A549 (cell line): Measurements from ENCODE around the gene SLC22A9. TPM values are rescaled to one million over a fixed set of nuclear protein-coding genes. Genes with fewer than 3 reads are reported as not detected.
A peak's percentile ranks its signal among the peaks of the same experiment; 100 is the strongest.

Experiments
- ATAC-seq, 2 experiments: fragments of 200-7000 bp in 1 of 2; fragments of >200 bp in 1 of 2; cut with Nextera tagmentation in 1 of 2; cut with Tn5 transposase in 1 of 2; 3 replicates each; pipeline versions ENCODE4 v1.8.0 to v1.9.1; 2018 to 2020; ENCODE audit warnings: mild to moderate bottlenecking in 1 of 2, moderate library complexity in 1 of 2
- CTCF ChIA-PET: fragments of 300-600 bp; sonication (Branson Sonifier 250); formaldehyde crosslinking; extraction: SDS; loops from one replicate; lab custom pipeline; 2021; ENCODE audit warnings: antibody characterized with exemption, inconsistent platforms; lab: Yijun Ruan, JAX
- POLR2A ChIA-PET: fragments of 350-600 bp; formaldehyde crosslinking; extraction: SDS; loops from one replicate; lab custom pipeline; 2021; ENCODE audit warnings: antibody characterized with exemption, inconsistent platforms; lab: Yijun Ruan, JAX
- DNase-seq, 2 experiments: peaks; one replicate each; pipeline versions ENCODE4 v3.0.0 to v3.0.0-alpha.2; 2011 to 2016; ENCODE audit warnings: low read depth in 1 of 2, low spot score in 1 of 2
- FAIRE-seq: peaks from 2 replicates; lab custom pipeline; 2011; peaks lifted over from hg19 to GRCh38; lab: Jason Lieb, UNC
- H3K27ac ChIP-seq, 2 experiments: fragments of >200 bp; sonication (Bioruptor Twin); formaldehyde crosslinking; 3 replicates each; pipeline ENCODE4 v1.5.1; 2016 to 2017
- H3K4me1 ChIP-seq: fragments of >200 bp; sonication (Bioruptor Twin); formaldehyde crosslinking; 3 replicates; pipeline ENCODE4 v1.6.1; 2016
- H3K4me2 ChIP-seq: fragments of >200 bp; sonication (Bioruptor Twin); formaldehyde crosslinking; 3 replicates; pipeline ENCODE4 v1.6.1; 2016
- H3K4me3 ChIP-seq: fragments of >200 bp; sonication (Bioruptor Twin); formaldehyde crosslinking; 3 replicates; pipeline ENCODE4 v1.5.1; 2016
- H3K9me3 ChIP-seq: fragments of >200 bp; sonication (Bioruptor Twin); formaldehyde crosslinking; 3 replicates; pipeline ENCODE4 v1.6.1; 2016
- BCL3 ChIP-seq: fragments of >200 bp; sonication (Bioruptor Twin); formaldehyde crosslinking; IDR thresholded peaks from 3 replicates; pipeline ENCODE4 v1.6.1; 2016
- CBX2 ChIP-seq: fragments of 200-600 bp; sonication (generic); IDR thresholded peaks from 2 replicates; pipeline ENCODE4 v1.6.1; 2016; ENCODE audit warnings: low read depth, mild to moderate bottlenecking, borderline replicate concordance
- CHD4 ChIP-seq: fragments of 200-600 bp; sonication (generic); IDR thresholded peaks from 2 replicates; pipeline ENCODE4 v1.6.1; 2016; ENCODE audit warnings: antibody characterized with exemption, mild to moderate bottlenecking, borderline replicate concordance
- E2F6 ChIP-seq: IDR thresholded peaks from 2 replicates; pipeline ENCODE4 v1.6.1; 2012; ENCODE audit warnings: low read depth, borderline replicate concordance
- ELK1 ChIP-seq: fragments of 150-350 bp; IDR thresholded peaks from 2 replicates; pipeline ENCODE4 v1.6.1; 2014; ENCODE audit warnings: low read depth, mild to moderate bottlenecking, low read length
- EP300 ChIP-seq, 2 experiments: fragments of >200 bp; sonication (Bioruptor Twin); formaldehyde crosslinking; IDR thresholded peaks; 2 replicates in 1 of 2; 3 replicates in 1 of 2; pipeline ENCODE4 v1.6.1; 2016 to 2017
- FOXS1 ChIP-seq: fragments of 250-450 bp; sonication (Bioruptor Pico); IDR thresholded peaks from 2 replicates; pipeline ENCODE4 v1.5.0; 2020; ENCODE audit warnings: mild to moderate bottlenecking, moderate library complexity
- GATA3 ChIP-seq: IDR thresholded peaks from 2 replicates; pipeline ENCODE4 v1.6.1; 2012; ENCODE audit warnings: borderline replicate concordance
- HDAC2 ChIP-seq: fragments of 200-600 bp; sonication (generic); IDR thresholded peaks from 2 replicates; pipeline ENCODE4 v1.6.1; 2016
- HES2 ChIP-seq: fragments of >200 bp; sonication (Bioruptor Twin); formaldehyde crosslinking; IDR thresholded peaks from 2 replicates; pipeline ENCODE4 v1.6.1; 2016
- HMGXB4 ChIP-seq: fragments of 250-450 bp; sonication (Bioruptor Pico); IDR thresholded peaks from 2 replicates; pipeline ENCODE4 v1.5.0; 2021; ENCODE audit warnings: mild to moderate bottlenecking, moderate library complexity, borderline replicate concordance
- HOXA7 ChIP-seq: fragments of 250-450 bp; sonication (Bioruptor Pico); IDR thresholded peaks from 2 replicates; pipeline ENCODE4 v1.5.0; 2020; ENCODE audit warnings: mild to moderate bottlenecking, moderate library complexity
- JUN ChIP-seq, 2 experiments: fragments of >200 bp; sonication (Bioruptor Twin); formaldehyde crosslinking; IDR thresholded peaks; 2 replicates in 1 of 2; 3 replicates in 1 of 2; pipeline ENCODE4 v1.6.1; 2016 to 2017
- KDM1A ChIP-seq: fragments of 200-600 bp; sonication (generic); IDR thresholded peaks from 2 replicates; pipeline ENCODE4 v1.6.1; 2016; ENCODE audit warnings: low read depth, mild to moderate bottlenecking
- KDM5A ChIP-seq: fragments of 200-600 bp; sonication (generic); IDR thresholded peaks from 2 replicates; pipeline ENCODE4 v1.6.1; 2016; ENCODE audit warnings: antibody characterized with exemption, mild to moderate bottlenecking
- NFE2L2 ChIP-seq: fragments of 150-350 bp; conservative IDR thresholded peaks from 2 replicates; pipeline ENCODE4 v1.6.1; 2014; ENCODE audit warnings: low read length
- NPAS2 ChIP-seq: fragments of 250-450 bp; sonication (Bioruptor Pico); IDR thresholded peaks from 2 replicates; pipeline ENCODE4 v1.8.0; 2022; ENCODE audit warnings: mild to moderate bottlenecking, moderate library complexity, borderline replicate concordance
- PHF8 ChIP-seq: fragments of 200-600 bp; sonication (generic); IDR thresholded peaks from 2 replicates; pipeline ENCODE4 v1.6.1; 2016; ENCODE audit warnings: low read depth, mild to moderate bottlenecking, antibody characterized with exemption, moderate library complexity, borderline replicate concordance
- POLR2A ChIP-seq: IDR thresholded peaks from 2 replicates; pipeline ENCODE4 v1.6.1; 2012; ENCODE audit warnings: mild to moderate bottlenecking, low read length
- RAD21 ChIP-seq, 2 experiments: fragments of >200 bp in 1 of 2; sonication (Bioruptor Twin) in 1 of 2; formaldehyde crosslinking in 1 of 2; IDR thresholded peaks in 1 of 2; conservative IDR thresholded peaks in 1 of 2; 2 replicates in 1 of 2; 3 replicates in 1 of 2; pipeline ENCODE4 v1.6.1; 2012 to 2018; ENCODE audit warnings: inconsistent platforms in 1 of 2
- RCOR1 ChIP-seq: fragments of 150-350 bp; IDR thresholded peaks from 2 replicates; pipeline ENCODE4 v1.6.1; 2014; ENCODE audit warnings: antibody characterized with exemption, low read length, low read depth
- REST ChIP-seq: fragments of 200-600 bp; sonication (generic); IDR thresholded peaks from 2 replicates; pipeline ENCODE4 v1.6.1; 2016; ENCODE audit warnings: antibody characterized with exemption, mild to moderate bottlenecking, moderate library complexity
- RNF2 ChIP-seq: fragments of 200-600 bp; sonication (generic); IDR thresholded peaks from 2 replicates; pipeline ENCODE4 v1.6.1; 2016; ENCODE audit warnings: low read depth, mild to moderate bottlenecking, antibody characterized with exemption, moderate library complexity, borderline replicate concordance
- SMC3 ChIP-seq: fragments of >200 bp; sonication (Bioruptor Twin); formaldehyde crosslinking; IDR thresholded peaks from 3 replicates; pipeline ENCODE4 v1.6.1; 2018; ENCODE audit warnings: inconsistent platforms
- ZC3H11A ChIP-seq: fragments of 450-650 bp; IDR thresholded peaks from 2 replicates; pipeline ENCODE4 v1.6.1; 2014; ENCODE audit warnings: antibody characterized with exemption, mild to moderate bottlenecking
- ZSCAN20 ChIP-seq: fragments of 250-450 bp; sonication (Bioruptor Pico); IDR thresholded peaks from 2 replicates; pipeline ENCODE4 v1.8.0; 2022; ENCODE audit warnings: mild to moderate bottlenecking, moderate library complexity
- WGBS: methylation state at CpG from one replicate; pipeline ENCODE4 v1.1.6; 2017; ENCODE audit errors: missing lambda C conversion rate; 5-methylcytosine and 5-hydroxymethylcytosine counted together
- polyA plus RNA-seq, 4 experiments: library from polyadenylated mRNA; depleted of rRNA in 3 of 4; stranded (reverse); fragments of >200 nt; fragmentation: RNase III in 1 of 4; extraction: RNeasy Plus Mini Kit Qiagen cat#74134 plus additional on column Dnase treatment in 1 of 4; gene quantifications; 2 replicates in 3 of 4; 3 replicates in 1 of 4; pipeline ENCODE4 v1.2.3, GENCODE V29; 2011 to 2017

The SLC22A9 gene
- polyA plus RNA-seq, 2 of the 4 experiments (the other 2 are of a cell fraction): not detected

- 27% methylated on average over 7 of the region's 7 CpGs for WGBS
- no peak overlapping the region for H3K4me2 ChIP-seq
- TF ChIP-seq RNF2 (no peak), ZSCAN20 (CRISPR knock-in tag) (no peak), KDM1A (no peak), NPAS2 (CRISPR knock-in tag) (no peak), HOXA7 (CRISPR knock-in tag) (no peak), EP300 (IDR thresholded peaks at IDR 0.05) (no peak), CHD4 (no peak), HMGXB4 (no peak), BCL3 (no peak), E2F6 (no peak), HES2 (no peak), RAD21 (conservative IDR thresholded peaks at IDR 0.05 in 1 of 2, IDR thresholded peaks at IDR 0.05 in 1 of 2) (no peak), JUN (IDR thresholded peaks at IDR 0.05) (no peak)
- ChIA-PET CTCF (no interaction called here), POLR2A (no interaction called here)
- no peaks in the 10 kb centered on the region for H3K4me1 ChIP-seq
- FAIRE-seq (no peak), ATAC-seq (0 out of 6 replicates have a peak, but pooled peaks of 1 of the 2 experiments have one; percentile 8), DNase-seq (no peak)
- H3K27ac ChIP-seq: no peak overlapping the region
- H3K9me3 ChIP-seq: no peaks in the 10 kb centered on the region
- no peak overlapping the region for H3K4me3 ChIP-seq
These were observed 495 bp downstream of the SLC22A9 start for GRCh38 chr11:63369971-63370588.

GRCh38 chr11:63371396-63371795 is 1.8 kb downstream of the SLC22A9 start:
- Histone ChIP-seq H3K9me3 (no peaks in the 10 kb centered on the region), H3K4me3 (no peak overlapping the region), H3K27ac (no peak overlapping the region), H3K4me1 (no peaks in the 10 kb centered on the region), H3K4me2 (no peak overlapping the region)
- no peak for ATAC-seq
- 18% methylated on average over 2 of the region's 2 CpGs for WGBS
- FAIRE-seq: no peak
- ChIA-PET POLR2A (no interaction called here), CTCF (no interaction called here)
- DNase-seq: no peak
- TF ChIP-seq KDM1A (no peak), FOXS1 (CRISPR knock-in tag) (no peak), KDM5A (no peak), ELK1 (no peak), SMC3 (no peak), CBX2 (no peak), ZC3H11A (no peak), HMGXB4 (no peak), RCOR1 (no peak), REST (no peak), POLR2A (no peak), RAD21 (conservative IDR thresholded peaks at IDR 0.05 in 1 of 2, IDR thresholded peaks at IDR 0.05 in 1 of 2) (no peak), RNF2 (no peak), HDAC2 (no peak), PHF8 (no peak), GATA3 (no peak), HOXA7 (CRISPR knock-in tag) (no peak), NFE2L2 (no peak)
